NB4 (cell line): ENCODE data around the gene MAN2A1.

Source experiments
- POLR2A ChIP-seq: IDR thresholded peaks from 2 replicates; pipeline ENCODE4 v1.6.1; 2011; ENCODE audit warnings: mild to moderate bottlenecking; ENCODE audit not compliant: insufficient read length; ENCODE audit errors: extremely low read depth
- TF ChIP-seq, protein P1 (sequence below): IDR thresholded peaks from one replicate; pipeline ENCODE4 v1.5.1; 2012; ENCODE audit warnings: low read depth, low read length

GRCh38 chr5:109837231-109837861 lies 147.6 kb downstream of the MAN2A1 start:
- TF ChIP-seq, protein P1, sequence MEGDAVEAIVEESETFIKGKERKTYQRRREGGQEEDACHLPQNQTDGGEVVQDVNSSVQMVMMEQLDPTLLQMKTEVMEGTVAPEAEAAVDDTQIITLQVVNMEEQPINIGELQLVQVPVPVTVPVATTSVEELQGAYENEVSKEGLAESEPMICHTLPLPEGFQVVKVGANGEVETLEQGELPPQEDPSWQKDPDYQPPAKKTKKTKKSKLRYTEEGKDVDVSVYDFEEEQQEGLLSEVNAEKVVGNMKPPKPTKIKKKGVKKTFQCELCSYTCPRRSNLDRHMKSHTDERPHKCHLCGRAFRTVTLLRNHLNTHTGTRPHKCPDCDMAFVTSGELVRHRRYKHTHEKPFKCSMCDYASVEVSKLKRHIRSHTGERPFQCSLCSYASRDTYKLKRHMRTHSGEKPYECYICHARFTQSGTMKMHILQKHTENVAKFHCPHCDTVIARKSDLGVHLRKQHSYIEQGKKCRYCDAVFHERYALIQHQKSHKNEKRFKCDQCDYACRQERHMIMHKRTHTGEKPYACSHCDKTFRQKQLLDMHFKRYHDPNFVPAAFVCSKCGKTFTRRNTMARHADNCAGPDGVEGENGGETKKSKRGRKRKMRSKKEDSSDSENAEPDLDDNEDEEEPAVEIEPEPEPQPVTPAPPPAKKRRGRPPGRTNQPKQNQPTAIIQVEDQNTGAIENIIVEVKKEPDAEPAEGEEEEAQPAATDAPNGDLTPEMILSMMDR, result no peak
- no peak for TF ChIP-seq POLR2A
